ENCODE data around the gene NMBR.

GRCh38 chr6:142167071-142167470 lies 20.1 kb upstream of the NMBR start:
- TF ChIP-seq POLR2AphosphoS5 (IDR thresholded peaks at IDR 0.05) (no peak), POLR2A (IDR thresholded peaks at IDR 0.05) (no peak), CTCF (IDR thresholded peaks at IDR 0.05) (no peak), EP300 (IDR thresholded peaks at IDR 0.05) (no peak)

Data from suprapubic skin (tissue), 4 donors.